AG09319 (cell line): ENCODE measurements around the gene DYNC1I2.
"Not testable (repeated sequence)": the region's sequence is repeated elsewhere in the genome, so short reads cannot be mapped to it uniquely, and the experiment has no call there.

ENCODE experiments used
- DNase-seq: peaks from one replicate; pipeline ENCODE4 v3.0.0-alpha.2; 2010; ENCODE audit warnings: low read depth; ENCODE audit errors: extremely low read depth
- CTCF ChIP-seq: IDR thresholded peaks from 2 replicates; pipeline ENCODE4 v1.5.1; 2011; ENCODE audit warnings: low read depth, mild to moderate bottlenecking, inconsistent platforms, low read length, moderate library complexity

The DYNC1I2 gene

GRCh38 chr2:171754254-171754939, 67.1 kb downstream of the DYNC1I2 start:
- no peak for DNase-seq
- no peak for TF ChIP-seq CTCF

- DNase-seq = not testable (repeated sequence)
Observed at GRCh38 chr2:171758762-171759161, 71.5 kb downstream of the DYNC1I2 start.

- DNase-seq = not testable (repeated sequence)
Observed at GRCh38 chr2:171761176-171761575, 73.9 kb downstream of the DYNC1I2 start.

- no peak for TF ChIP-seq CTCF
- DNase-seq = no peak
Observed at GRCh38 chr2:171762879-171763573, 75.8 kb downstream of the DYNC1I2 start.

- no peak for TF ChIP-seq CTCF
- DNase-seq = no peak
Observed at GRCh38 chr2:171763602-171764001, 76.3 kb downstream of the DYNC1I2 start.

GRCh38 chr2:171771463-171771862, 84.2 kb downstream of the DYNC1I2 start:
- no peak for TF ChIP-seq CTCF
- DNase-seq = no peak

GRCh38 chr2:171772373-171772772, 85.1 kb downstream of the DYNC1I2 start:
- DNase-seq = no peak
- TF ChIP-seq CTCF = no peak

GRCh38 chr2:171774581-171774980, 87.3 kb downstream of the DYNC1I2 start:
- DNase-seq = not testable (repeated sequence)

- no peak for DNase-seq
- TF ChIP-seq CTCF = no peak
Observed at GRCh38 chr2:171778515-171778914, 91.2 kb downstream of the DYNC1I2 start.
